GM12801 (cell line): ENCODE data around the gene CRK.

ENCODE experiments used
- TF ChIP-seq, protein P1 (sequence below): IDR thresholded peaks from one replicate; pipeline ENCODE4 v1.5.1; 2011; ENCODE audit warnings: control low read depth; ENCODE audit not compliant: insufficient read length; ENCODE audit errors: extremely low read depth

CRK gene

DNA sequence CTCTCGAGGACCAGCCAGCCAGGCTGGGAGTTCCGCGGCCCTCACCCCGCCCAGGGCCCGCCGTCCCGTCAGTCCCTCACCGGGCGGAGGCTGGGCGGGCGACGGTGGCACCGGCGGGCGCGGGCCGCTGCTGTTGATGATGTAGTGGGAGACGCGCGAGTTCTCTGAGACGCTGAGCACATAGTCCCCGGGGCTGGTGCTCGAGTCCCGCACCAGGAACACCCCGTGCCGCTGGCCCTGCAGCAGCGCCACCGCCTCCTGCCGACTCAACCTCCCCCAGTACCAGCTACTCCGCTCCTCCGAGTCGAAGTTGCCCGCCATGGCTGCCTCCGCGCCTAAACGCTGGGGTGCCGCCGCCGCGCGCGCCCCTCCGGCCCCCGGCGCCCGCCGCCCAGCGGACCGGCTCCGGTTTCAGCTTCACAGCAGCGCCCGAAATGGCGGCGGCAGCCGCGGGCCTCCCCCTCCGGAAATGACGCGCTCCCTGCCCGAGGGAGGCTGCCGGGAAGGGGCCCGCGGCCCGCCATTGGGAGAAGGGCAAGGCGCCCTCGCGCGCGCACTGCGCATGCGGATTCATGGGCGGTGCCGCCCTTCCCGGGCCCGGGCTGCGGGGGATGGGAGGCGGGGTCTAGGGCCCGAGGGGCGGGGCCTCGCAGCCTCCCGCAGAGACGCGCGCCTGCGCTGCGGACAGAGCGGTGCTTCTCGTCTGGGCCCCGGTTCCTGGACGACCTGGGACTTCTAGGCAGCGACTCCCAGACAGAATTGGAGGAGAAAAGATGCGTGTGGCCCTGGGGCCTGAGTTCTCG lies at the start of gene CRK:
CRK (minus strand) TSS at position 436 of the 803 bp plus-strand sequence; CDS start at position 321, 115 bp downstream.
- TF ChIP-seq, protein P1, sequence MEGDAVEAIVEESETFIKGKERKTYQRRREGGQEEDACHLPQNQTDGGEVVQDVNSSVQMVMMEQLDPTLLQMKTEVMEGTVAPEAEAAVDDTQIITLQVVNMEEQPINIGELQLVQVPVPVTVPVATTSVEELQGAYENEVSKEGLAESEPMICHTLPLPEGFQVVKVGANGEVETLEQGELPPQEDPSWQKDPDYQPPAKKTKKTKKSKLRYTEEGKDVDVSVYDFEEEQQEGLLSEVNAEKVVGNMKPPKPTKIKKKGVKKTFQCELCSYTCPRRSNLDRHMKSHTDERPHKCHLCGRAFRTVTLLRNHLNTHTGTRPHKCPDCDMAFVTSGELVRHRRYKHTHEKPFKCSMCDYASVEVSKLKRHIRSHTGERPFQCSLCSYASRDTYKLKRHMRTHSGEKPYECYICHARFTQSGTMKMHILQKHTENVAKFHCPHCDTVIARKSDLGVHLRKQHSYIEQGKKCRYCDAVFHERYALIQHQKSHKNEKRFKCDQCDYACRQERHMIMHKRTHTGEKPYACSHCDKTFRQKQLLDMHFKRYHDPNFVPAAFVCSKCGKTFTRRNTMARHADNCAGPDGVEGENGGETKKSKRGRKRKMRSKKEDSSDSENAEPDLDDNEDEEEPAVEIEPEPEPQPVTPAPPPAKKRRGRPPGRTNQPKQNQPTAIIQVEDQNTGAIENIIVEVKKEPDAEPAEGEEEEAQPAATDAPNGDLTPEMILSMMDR = no peak

DNA sequence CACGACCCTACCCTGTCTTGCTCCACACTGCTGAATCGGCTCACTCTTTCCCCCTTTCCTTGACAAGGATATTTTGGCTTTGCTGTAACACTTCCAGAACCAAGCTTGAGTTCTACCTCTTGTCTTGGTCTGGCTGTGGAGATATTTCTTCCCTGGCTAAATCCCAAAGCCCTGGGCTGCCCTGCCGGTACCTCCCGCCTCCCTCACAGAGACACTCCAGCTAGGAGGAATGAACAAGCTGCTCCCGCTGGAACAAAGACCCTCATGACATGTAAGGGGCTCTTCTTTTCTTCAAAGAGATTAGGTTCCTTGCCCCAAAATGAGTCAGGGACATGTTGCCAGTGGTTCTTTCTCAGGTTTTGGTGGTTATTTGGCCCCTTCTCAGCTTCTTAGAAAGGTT lies 49.6 kb upstream of the CRK start:
- TF ChIP-seq, protein P1 = no peak

DNA sequence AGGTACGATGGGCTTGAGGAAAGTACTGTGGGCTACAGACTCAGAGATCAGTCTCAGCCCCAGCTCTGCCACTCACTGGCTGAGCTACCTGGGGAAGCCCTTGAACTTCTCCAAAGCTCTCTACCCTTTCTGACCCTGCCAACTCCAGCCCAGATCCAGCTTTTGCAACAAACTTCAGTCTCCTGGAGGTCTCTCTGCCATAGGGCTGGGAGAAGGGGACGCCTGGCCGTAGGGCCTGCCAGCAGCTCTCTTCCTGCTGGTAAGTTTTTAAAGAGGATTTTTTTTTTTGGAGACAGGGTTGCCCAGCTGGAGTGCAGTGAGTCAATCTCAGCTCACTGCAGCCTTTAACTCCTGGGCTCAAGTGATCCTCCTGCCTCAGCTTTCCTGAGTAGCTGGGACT lies 48.8 kb upstream of the CRK start:
- TF ChIP-seq, protein P1 = no peak

DNA sequence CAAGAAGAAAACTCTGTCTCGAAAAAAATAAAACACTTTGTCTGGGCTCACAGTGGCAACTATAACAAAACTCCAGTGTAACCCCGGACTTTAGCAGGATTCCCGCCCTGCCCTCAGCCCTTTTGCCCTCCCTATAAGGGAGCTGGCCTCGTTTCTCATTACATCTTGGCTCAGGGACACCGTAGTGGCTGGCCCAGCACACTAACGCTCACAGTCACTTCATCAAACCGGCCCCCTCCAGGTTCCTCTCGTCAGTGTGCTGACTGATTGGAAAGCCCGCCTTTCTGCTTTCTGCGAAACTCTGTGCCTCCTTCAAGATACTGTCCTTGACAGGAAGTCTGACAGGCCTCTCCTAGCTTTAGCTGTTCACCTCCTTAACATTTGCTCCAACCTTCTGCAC lies 47.7 kb upstream of the CRK start:
- TF ChIP-seq, protein P1 = no peak

DNA sequence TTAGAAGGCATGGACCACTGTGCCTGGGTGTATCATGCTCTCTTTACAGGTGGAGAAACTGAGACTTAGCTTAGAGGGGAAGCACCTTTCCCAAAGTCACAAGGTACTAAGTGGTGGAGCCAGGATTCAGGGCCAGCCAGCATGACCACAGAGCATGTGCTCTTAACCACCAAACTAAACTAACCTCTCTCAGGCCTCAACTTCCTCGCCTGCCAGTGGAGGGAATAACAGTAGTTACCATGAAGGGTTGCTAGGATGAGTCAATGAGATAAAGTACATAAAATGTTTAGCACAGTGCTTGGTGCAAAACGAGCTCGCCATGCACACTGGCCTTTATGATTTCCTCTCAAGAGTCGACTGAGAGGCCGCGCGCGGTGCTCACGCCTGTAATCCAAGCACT lies 42.8 kb upstream of the CRK start:
- TF ChIP-seq, protein P1 = no peak

DNA sequence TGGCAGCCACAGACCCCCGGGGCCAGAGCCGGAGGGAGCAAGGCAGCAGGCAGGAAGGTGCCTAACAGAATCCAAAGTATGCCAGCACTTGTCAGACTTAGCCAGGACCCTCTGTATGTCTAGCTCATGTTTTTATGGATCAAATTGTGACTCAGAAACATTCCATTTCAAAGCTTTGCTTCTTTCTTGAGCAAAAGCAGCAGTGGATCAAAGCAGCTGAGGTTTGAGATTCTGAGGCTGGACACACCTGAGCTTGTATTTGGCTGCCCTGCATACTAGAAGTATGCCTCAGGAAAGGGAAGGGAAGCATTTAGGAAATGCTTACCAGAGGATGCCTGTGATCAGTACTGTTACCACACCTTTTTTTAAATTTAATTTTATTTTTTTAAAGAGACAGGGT lies 42.2 kb upstream of the CRK start:
- TF ChIP-seq, protein P1 = no peak

DNA sequence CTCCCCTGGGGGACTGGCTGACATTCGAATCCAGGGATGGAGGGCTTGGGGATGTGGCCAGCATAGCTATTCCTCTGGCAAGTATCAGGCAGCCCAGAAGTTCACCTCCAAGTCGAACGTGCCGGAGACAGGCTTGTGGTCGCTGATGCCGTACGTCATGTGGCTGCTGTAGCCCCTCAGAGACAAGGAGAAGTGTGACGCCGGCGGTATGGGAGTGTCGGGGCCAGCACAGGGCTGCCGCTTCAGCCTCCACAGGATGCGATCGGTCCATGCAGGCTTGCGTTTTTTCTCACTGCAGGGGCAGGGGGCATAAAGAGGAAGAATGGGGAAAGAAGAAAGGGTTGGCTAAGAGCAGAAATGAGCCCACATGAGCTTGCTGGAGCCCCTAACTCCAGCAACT lies 41.8 kb upstream of the CRK start:
- TF ChIP-seq, protein P1 = no peak
